K562 (cell line): Measurements from ENCODE around the gene ENG. TPM values are rescaled to one million over a fixed set of nuclear protein-coding genes. Genes with fewer than 3 reads are reported as not detected.

Source experiments
- ATAC-seq: fragments of 200-7000 bp; cut with Tn5 transposase; 3 replicates; pipeline ENCODE4 v1.9.1; 2020; ENCODE audit warnings: moderate library complexity
- BruUV-seq: library from RNA; stranded (reverse); fragments of 400-500 nt; replicated peaks from 2 replicates; lab custom pipeline; 2021; lab: Mats Ljungman, UMichigan
- CTCF ChIA-PET: fragments of 300-600 bp; formaldehyde crosslinking; extraction: SDS; loops from one replicate; lab custom pipeline; 2021; ENCODE audit warnings: low intra/inter-chr PET ratio; lab: Yijun Ruan, JAX
- POLR2A ChIA-PET: fragments of 300-600, 350-650 bp; sonication (Branson Sonifier 250); formaldehyde crosslinking; extraction: SDS; loops from one replicate; lab custom pipeline; 2021; ENCODE audit warnings: antibody characterized with exemption, inconsistent platforms; lab: Yijun Ruan, JAX
- DNase-seq, 4 experiments: peaks; one replicate each; pipeline versions ENCODE4 v3.0.0 to v3.0.0-alpha.2; 2011 to 2018; ENCODE audit warnings: low spot score in 3 of 4, mixed read lengths in 3 of 4; ENCODE audit errors: extremely low read depth in 1 of 4
- FAIRE-seq: peaks from 2 replicates; lab custom pipeline; 2011; peaks lifted over from hg19 to GRCh38; lab: Jason Lieb, UNC
- H2AFZ ChIP-seq: 2 replicates; pipeline ENCODE4 v1.6.0; 2011; ENCODE audit warnings: low read depth, low read length, control low read depth, inconsistent platforms
- H3K27ac ChIP-seq: fragments of 200-600 bp; 3 replicates; pipeline ENCODE4 v1.8.0; 2011; ENCODE audit warnings: low read depth, mild to moderate bottlenecking, control low read depth, inconsistent platforms, low read length, moderate library complexity, mixed read lengths; ENCODE audit errors: extremely low read depth
- H3K27me3 ChIP-seq, 2 experiments: fragments of 300-600 bp in 1 of 2; 2 replicates in 1 of 2; 3 replicates in 1 of 2; pipeline versions ENCODE4 v1.6.0 to v1.8.0; 2011; ENCODE audit warnings: inconsistent platforms in 2 of 2, low read length in 2 of 2, mild to moderate bottlenecking in 1 of 2, mixed read lengths in 1 of 2, moderate library complexity in 1 of 2; ENCODE audit not compliant: control insufficient read depth in 2 of 2, insufficient read depth in 2 of 2
- H3K36me3 ChIP-seq: fragments of 300-600 bp; 3 replicates; pipeline ENCODE4 v1.8.0; 2011; ENCODE audit warnings: mild to moderate bottlenecking, low read length, inconsistent platforms; ENCODE audit not compliant: control insufficient read depth, insufficient read depth
- H3K4me1 ChIP-seq, 2 experiments: fragments of 200-600 bp in 1 of 2; replicated peaks in 1 of 2; 2 replicates in 1 of 2; 3 replicates in 1 of 2; pipeline versions ENCODE4 v1.5.1 to v1.8.0; 2011; ENCODE audit warnings: inconsistent platforms in 2 of 2, low read length in 2 of 2, mild to moderate bottlenecking in 1 of 2, mixed read lengths in 1 of 2, moderate library complexity in 1 of 2; ENCODE audit not compliant: control insufficient read depth in 2 of 2, insufficient read depth in 2 of 2
- H3K4me2 ChIP-seq: 2 replicates; pipeline ENCODE4 v1.6.1; 2011; ENCODE audit warnings: low read length, control low read depth, inconsistent platforms, mixed read lengths; ENCODE audit not compliant: insufficient read depth
- H3K4me3 ChIP-seq: fragments of 200-600 bp; sonication (generic), shearing (Covaris generic); 2 replicates; pipeline ENCODE4 v1.5.1; 2016; ENCODE audit warnings: control low read depth, inconsistent platforms
- H3K79me2 ChIP-seq: fragments of 200-600 bp; 3 replicates; pipeline ENCODE4 v1.8.0; 2011; ENCODE audit warnings: low read length, inconsistent platforms; ENCODE audit not compliant: control insufficient read depth, insufficient read depth
- H3K9ac ChIP-seq, 2 experiments: 2 replicates each; pipeline versions ENCODE4 v1.6.0 to v1.6.1; 2011; ENCODE audit warnings: low read depth in 2 of 2, low read length in 2 of 2, control low read depth in 1 of 2, inconsistent platforms in 1 of 2, mild to moderate bottlenecking in 1 of 2, mixed read lengths in 1 of 2; ENCODE audit not compliant: insufficient read depth in 1 of 2
- H3K9me1 ChIP-seq: one replicate; pipeline ENCODE4 v1.6.0; 2011; ENCODE audit warnings: inconsistent platforms, mild to moderate bottlenecking, low read length, moderate library complexity; ENCODE audit not compliant: control insufficient read depth, insufficient read depth
- H3K9me3 ChIP-seq: replicated peaks from 2 replicates; pipeline ENCODE4 v1.5.1; 2011; ENCODE audit warnings: low read depth, low read length, inconsistent platforms; ENCODE audit not compliant: control insufficient read depth, insufficient read depth
- H4K20me1 ChIP-seq: replicated peaks from 2 replicates; pipeline ENCODE4 v1.6.1; 2011; ENCODE audit warnings: low read length, inconsistent platforms, mixed read lengths; ENCODE audit not compliant: control insufficient read depth, insufficient read depth
- COPS2 ChIP-seq: fragments of 450-650 bp; conservative IDR thresholded peaks from 2 replicates; pipeline ENCODE4 v1.6.1; 2016; ENCODE audit warnings: mild to moderate bottlenecking, moderate library complexity
- SNRNP70 ChIP-seq: fragments of 200-400 bp; formaldehyde crosslinking; optimal IDR thresholded peaks from 2 replicates; pipeline ENCODE3; 2017; ENCODE audit warnings: low read depth, low read length
- ZFP36 ChIP-seq: fragments of 150-350 bp; IDR thresholded peaks from 2 replicates; pipeline ENCODE4 v1.6.1; 2018; ENCODE audit warnings: low read length, low read depth; ENCODE audit not compliant: partially characterized antibody
- WGBS: fragments of 100-300 bp; shearing (Covaris generic); methylation state at CpG from one replicate; pipeline ENCODE4 v1.1.6; 2016; ENCODE audit warnings: low coverage, mixed read lengths; ENCODE audit not compliant: insufficient coverage; ENCODE audit errors: missing lambda C conversion rate; 5-methylcytosine and 5-hydroxymethylcytosine counted together
- in situ Hi-C: fragments of 300-500 bp; cut with MboI; formaldehyde crosslinking; loops from 4 replicates; pipeline ENCODE4 v1.15.0; 2018; ENCODE audit warnings: inconsistent platforms, mixed read lengths
- intact Hi-C: fragments of 100-400 bp; cut with micrococcal nuclease; formaldehyde crosslinking; loops from 2 replicates; pipeline ENCODE4 v1.14.2; 2022
- polyA plus RNA-seq, 8 experiments: library from polyadenylated mRNA; depleted of rRNA in 4 of 8; stranded (reverse) in 5 of 8; unstranded in 3 of 8; fragments of >200 nt; fragmentation: Nextera tagmentation in 2 of 8; fragmentation: Illumina TruSeq in 1 of 8; extraction: Ambion mirVana in 2 of 8; extraction: Trizol in 1 of 8; gene quantifications; 2 replicates each; pipeline versions ENCODE4 v1.2.1 to v1.2.3, GENCODE V29; 2011 to 2014; ENCODE audit warnings: inconsistent platforms in 1 of 8, missing spikeins in 1 of 8
- total RNA-seq, 7 experiments: library from RNA; depleted of rRNA in 6 of 7; stranded (reverse); fragments of >200 nt in 6 of 7; fragmentation: Illumina TruSeq in 2 of 7; extraction: Trizol in 2 of 7; gene quantifications; 2 replicates each; pipeline versions ENCODE4 v1.2.1 to v1.2.3, GENCODE V29; 2011 to 2021; ENCODE audit warnings: low replicate concordance in 1 of 7

The ENG gene
- total and polyA plus RNA-seq, 9 of the 15 experiments (the other 6 are each of a cell fraction or from before 2014, with no cell fraction given): 0.04 to 0.40 (median 0.14) TPM; not detected in 1

- intact Hi-C loops (loop anchor here (5.0 kb wide), 1 partner anchor 49 kb away; the partner anchor contains the start of gene ST6GALNAC4), in situ Hi-C loops (no loop called here)
These were observed 13.9 kb upstream of the ENG start for GRCh38 chr9:127868278-127868902.

More at GRCh38 chr9:127868278-127868902, 13.9 kb upstream of the ENG start:
- CTCF ChIA-PET: interaction anchor here (3.3 to 4.0 kb wide), 2 partner anchors 82 to 132 kb away, joined by 31 to 34 read pairs; partner anchors contain the start of genes CDK9 and TOR2A
- Histone ChIP-seq H3K27me3 (no peaks in the 10 kb centered on the region), H3K4me2 (no peak overlapping the region), H3K9me3 (no peaks in the 10 kb centered on the region), H3K36me3 (peaks cover 20% of the 10 kb centered on the region; the same call in 2 of the 3 replicates), H3K9ac (peak overlapping the region in 1 of 2 experiments; percentile 8; a peak in 2 of 4 replicates), H3K4me1 (peaks cover 18 to 63% of the 10 kb centered on the region in 2 experiments), H3K4me3 (no peak overlapping the region), H2AFZ (no peak overlapping the region), H3K27ac (no peak overlapping the region), H3K79me2 (no peaks in the 10 kb centered on the region), H4K20me1 (no peaks in the 10 kb centered on the region), H3K9me1 (no peaks in the 10 kb centered on the region)
- no TSS peak for BruUV-seq
- 89% methylated on average over 17 of the region's 18 CpGs for WGBS
- no peak for ATAC-seq
- no peak for FAIRE-seq
- no peak for DNase-seq
- POLR2A ChIA-PET: interaction anchor here (0.6 to 2.0 kb wide), 4 partner anchors 76 to 627 kb away, joined by 3 to 14 read pairs (median 4); partner anchors contain the start of gene CDK9
- TF ChIP-seq SNRNP70: no peak
- TF ChIP-seq COPS2: no peak
- TF ChIP-seq ZFP36: peak; percentile 72
- TF ChIP-seq, all 486 proteins: peak for 1
